ENCODE measurements around the gene SLC6A20. TPM values are rescaled to one million over a fixed set of nuclear protein-coding genes. Genes with fewer than 3 reads are reported as not detected.

The SLC6A20 gene
- total and polyA plus RNA-seq, 2 of the 13 experiments (the other 11 are each of a cell fraction or from before 2014, with no cell fraction given), result not detected

DNA sequence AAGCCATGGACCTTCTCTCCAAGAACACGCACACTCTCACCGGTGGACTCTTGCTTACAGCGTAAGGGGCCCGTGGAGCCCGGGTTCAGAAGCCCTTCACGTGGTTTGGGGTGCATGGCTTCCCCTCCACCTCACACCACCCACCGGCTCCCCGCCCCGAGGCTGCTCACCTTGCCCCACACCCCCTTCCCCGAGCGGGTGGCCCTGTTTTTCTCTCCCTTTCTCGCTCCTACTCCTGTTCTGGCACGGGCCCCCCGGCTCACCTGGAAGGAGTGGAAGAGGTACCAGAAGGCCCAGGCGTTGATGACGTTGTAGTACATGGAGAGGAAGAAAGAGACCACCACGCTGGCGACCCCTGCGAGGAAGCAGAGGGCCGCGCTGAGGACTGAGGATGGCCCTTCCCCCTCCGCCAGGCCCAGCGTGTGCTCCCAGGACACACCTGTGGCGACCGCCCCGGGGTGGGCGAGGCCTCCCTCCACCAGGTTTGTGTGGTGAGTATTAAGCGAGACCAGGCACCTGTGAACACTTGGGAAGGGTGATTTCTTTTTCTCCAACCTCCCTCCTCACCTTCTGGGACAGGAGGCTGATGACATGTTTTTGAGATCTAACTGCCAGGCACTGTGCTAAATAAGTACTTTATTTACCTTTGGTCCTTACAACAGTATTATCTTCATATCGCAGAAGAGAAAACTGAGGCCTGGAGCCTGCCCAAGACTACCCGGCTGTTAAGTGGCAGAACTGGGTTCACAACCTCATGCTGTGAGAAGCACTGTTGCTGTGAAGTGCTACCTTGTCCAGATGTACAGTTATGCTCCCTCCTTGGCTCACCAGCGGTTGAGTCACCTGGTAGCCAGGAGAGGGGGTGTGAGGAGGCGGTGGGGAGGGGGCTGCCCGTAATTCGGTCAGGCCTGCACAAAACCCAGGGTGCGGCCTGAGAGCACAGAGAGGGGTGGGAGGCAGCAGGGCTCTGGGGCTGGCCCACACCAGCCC is 16.3 kb downstream of the SLC6A20 start:
- Histone ChIP-seq H3K4me1 (ENCODE audit: insufficient read depth, low read length) (no peaks in the 10 kb centered on the region), H3K27ac (ENCODE audit: extremely low read length, insufficient read depth, low read length) (no peak overlapping the region), H3K79me2 (ENCODE audit: insufficient read depth, low read length) (no peaks in the 10 kb centered on the region), H2AFZ (ENCODE audit: low read length) (no peak overlapping the region), H4K20me1 (ENCODE audit: insufficient read depth, low read length) (no peaks in the 10 kb centered on the region), H3K36me3 (replicated peaks in 1 of 2; ENCODE audit: control insufficient read depth in 1 of 2, insufficient read depth in 2 of 2, low read length in 2 of 2) (no peaks in the 10 kb centered on the region), H3K9ac (ENCODE audit: insufficient read depth, low read depth, low read length) (no peak overlapping the region), H3K4me2 (ENCODE audit: low read depth, low read length) (no peak overlapping the region), H3K27me3 (ENCODE audit: control insufficient read depth in 1 of 2, insufficient read depth in 2 of 2, low read length in 2 of 2) (peaks cover 0 to 49% of the 10 kb centered on the region in 2 experiments; a peak in 3 of 5 replicates), H3K9me3 (ENCODE audit: low read length) (no peaks in the 10 kb centered on the region), H3K4me3 (replicated peaks in 1 of 3; ENCODE audit: insufficient read depth in 1 of 3, low read depth in 2 of 3, low read length in 3 of 3) (no peak overlapping the region)
- ChIA-PET CTCF (ENCODE audit: low intra/inter-chr PET ratio, low total read pairs) (no interaction called here), POLR2A (no interaction called here)
- FAIRE-seq, result no peak
- in situ Hi-C loops (cut with HindIII; ENCODE audit: extremely low pct_ligation_motif_present, low pct_unique_long_range_greater_than_20kb), result no loop called here
- no peak for TF ChIP-seq ZNF451 (CRISPR knock-in tag; IDR thresholded peaks at IDR 0.05)
- TF ChIP-seq ZNF33B (CRISPR knock-in tag; IDR thresholded peaks at IDR 0.05), result no peak
- no peak for ATAC-seq
- 39% methylated on average over 23 of the region's 35 CpGs for WGBS (ENCODE audit: low lambda C conversion rate)
- no TSS peak for BruUV-seq (replicated peaks)
- intact Hi-C loops (cut with micrococcal nuclease; ENCODE audit: unreplicated experiment), result no loop called here
- no peak for DNase-seq (ENCODE audit: low spot score)

DNA sequence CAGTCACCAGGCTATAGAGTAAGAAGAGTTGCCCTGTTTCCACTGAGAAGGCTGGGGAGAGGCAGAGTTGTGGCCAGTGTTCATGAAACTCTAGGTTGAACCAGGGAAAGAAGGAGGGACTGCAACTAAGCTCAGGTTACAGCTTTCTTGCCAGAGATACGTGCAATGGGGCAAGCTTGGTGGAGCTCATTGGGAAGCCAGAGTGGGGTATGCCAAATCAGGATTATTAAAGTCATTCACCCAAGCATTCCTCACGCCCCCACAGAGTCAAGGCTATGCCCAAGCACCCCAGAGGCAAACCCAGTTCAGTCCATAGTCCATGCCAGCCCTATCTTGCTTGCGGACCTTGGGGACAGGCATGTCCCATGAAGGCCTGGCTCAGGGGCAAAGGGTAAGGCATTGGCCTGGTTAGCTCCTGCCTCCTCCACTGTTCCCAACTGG is 17.6 kb downstream of the SLC6A20 start:
- ATAC-seq (no peak; the same call in 2 of the 3 replicates), FAIRE-seq (no peak), DNase-seq (ENCODE audit: low spot score) (no peak)
- no peak overlapping the region for H3K4me2 ChIP-seq (ENCODE audit: low read depth, low read length)
- no peaks in the 10 kb centered on the region for H3K9me3 ChIP-seq (ENCODE audit: low read length)
- H3K27ac ChIP-seq (ENCODE audit: extremely low read length, insufficient read depth, low read length), result no peak overlapping the region
- H3K36me3 ChIP-seq (replicated peaks in 1 of 2; ENCODE audit: control insufficient read depth in 1 of 2, insufficient read depth in 2 of 2, low read length in 2 of 2), result no peaks in the 10 kb centered on the region
- 10% methylated on average over 2 of the region's 3 CpGs for WGBS (ENCODE audit: low lambda C conversion rate)
- H3K4me1 ChIP-seq (ENCODE audit: insufficient read depth, low read length), result no peaks in the 10 kb centered on the region
- intact Hi-C loops (cut with micrococcal nuclease; ENCODE audit: unreplicated experiment), result no loop called here
- H3K9ac ChIP-seq (ENCODE audit: insufficient read depth, low read depth, low read length), result no peak overlapping the region
- H3K4me3 ChIP-seq (replicated peaks in 1 of 3; ENCODE audit: insufficient read depth in 1 of 3, low read depth in 2 of 3, low read length in 3 of 3), result no peak overlapping the region
- POLR2A ChIA-PET, result no interaction called here
- CTCF ChIA-PET (ENCODE audit: low intra/inter-chr PET ratio, low total read pairs), result no interaction called here
- H4K20me1 ChIP-seq (ENCODE audit: insufficient read depth, low read length), result no peaks in the 10 kb centered on the region
- TF ChIP-seq ZNF44 (CRISPR knock-in tag; IDR thresholded peaks at IDR 0.05), result no peak
- no peak for TF ChIP-seq ISL2 (CRISPR knock-in tag; IDR thresholded peaks at IDR 0.05)
- TF ChIP-seq ZXDC (CRISPR knock-in tag; IDR thresholded peaks at IDR 0.05), result no peak
- no peak for TF ChIP-seq MAFG (CRISPR knock-in tag; IDR thresholded peaks at IDR 0.05)
- TF ChIP-seq SNAPC4 (CRISPR knock-in tag; IDR thresholded peaks at IDR 0.05), result no peak
- TF ChIP-seq LCORL (IDR thresholded peaks at IDR 0.05), result no peak
- no peak for TF ChIP-seq LCORL (CRISPR knock-in tag; IDR thresholded peaks at IDR 0.05)
- in situ Hi-C loops (cut with HindIII; ENCODE audit: extremely low pct_ligation_motif_present, low pct_unique_long_range_greater_than_20kb), result no loop called here
- BruUV-seq (replicated peaks), result no TSS peak
- H3K27me3 ChIP-seq (ENCODE audit: control insufficient read depth in 1 of 2, insufficient read depth in 2 of 2, low read length in 2 of 2), result peaks cover 0 to 53% of the 10 kb centered on the region in 2 experiments; a peak in 4 of 5 replicates
- no peaks in the 10 kb centered on the region for H3K79me2 ChIP-seq (ENCODE audit: insufficient read depth, low read length)
- H2AFZ ChIP-seq (ENCODE audit: low read length), result no peak overlapping the region
